GM19468 (cell line): Measurements from ENCODE around the gene PGBD1.
A peak's percentile ranks its signal among the peaks of the same experiment; 100 is the strongest.
"Not testable (repeated sequence)": the region's sequence is repeated elsewhere in the genome, so short reads cannot be mapped to it uniquely, and the experiment has no call there.

ENCODE experiments used
- ATAC-seq: cut with Tn5 transposase; IDR thresholded peaks from one replicate; pipeline ENCODE4 v1.9.1; 2021; ENCODE audit warnings: mild to moderate bottlenecking, moderate library complexity, moderate number of reproducible peaks; ENCODE audit not compliant: unreplicated experiment; ENCODE audit errors: extremely low read depth

The PGBD1 gene

DNA sequence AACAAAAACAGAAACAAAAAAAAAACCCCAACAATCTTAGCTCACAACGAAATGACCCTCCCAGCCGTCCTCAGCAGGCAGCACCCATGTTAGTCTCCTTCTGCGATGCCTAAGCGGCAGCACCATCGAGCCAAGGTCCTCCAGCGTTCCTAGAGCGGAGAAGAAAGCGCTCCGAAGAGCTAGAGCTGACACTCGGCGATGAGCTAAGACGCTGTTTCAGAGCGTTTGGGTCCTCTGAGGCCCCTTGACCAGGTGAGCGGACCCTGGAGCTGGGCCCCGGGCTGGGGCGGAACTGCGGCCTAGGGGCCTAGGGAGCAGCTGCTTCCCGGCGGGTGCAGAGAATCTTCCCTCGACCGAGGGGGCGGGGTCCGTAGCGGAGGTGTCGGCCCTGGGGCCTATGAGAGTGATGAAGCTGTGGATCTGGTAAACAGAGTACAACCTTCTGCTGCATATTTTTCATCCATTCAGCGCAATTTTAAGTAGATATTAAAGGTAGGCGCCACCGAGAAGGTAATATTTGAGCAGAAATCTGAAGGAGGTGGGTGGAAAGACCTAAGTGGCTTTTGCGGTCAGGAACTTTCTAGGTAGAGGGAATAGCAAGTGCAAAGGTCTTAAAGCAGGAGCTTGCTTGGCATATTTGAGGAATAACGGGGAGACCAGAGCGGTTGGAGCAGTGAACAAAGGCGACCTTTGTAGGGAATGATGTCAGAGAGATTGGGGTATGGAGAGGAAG is 14.2 kb upstream of the PGBD1 start, which contains the start of gene ZSCAN26:
ZSCAN26 (plus strand) TSS at position 182 of the 733 bp plus-strand sequence. CDS start 4,777 bp downstream, outside the sequence.
- ATAC-seq = peak; percentile 60

DNA sequence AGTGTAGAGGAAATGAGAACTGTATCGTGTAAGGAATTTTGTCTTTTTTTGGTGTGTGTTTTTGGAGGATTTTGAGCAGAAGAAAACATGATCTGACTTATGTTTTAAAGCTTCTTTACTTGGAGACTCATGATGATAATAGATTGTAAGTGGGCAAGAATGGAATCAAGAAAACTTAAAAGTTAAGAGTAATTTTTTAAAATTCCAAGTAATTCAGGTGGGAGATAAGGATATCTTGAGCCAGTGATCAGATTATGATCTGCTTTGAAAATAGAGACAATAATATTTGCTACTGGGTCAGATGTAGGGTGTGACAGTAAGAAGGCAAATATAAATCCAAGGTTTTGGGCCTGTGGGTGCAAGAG is 13.7 kb upstream of the PGBD1 start:
- ATAC-seq = no peak

GRCh38 chr6:28269492-28269891 is 11.9 kb upstream of the PGBD1 start:
- no peak for ATAC-seq

DNA sequence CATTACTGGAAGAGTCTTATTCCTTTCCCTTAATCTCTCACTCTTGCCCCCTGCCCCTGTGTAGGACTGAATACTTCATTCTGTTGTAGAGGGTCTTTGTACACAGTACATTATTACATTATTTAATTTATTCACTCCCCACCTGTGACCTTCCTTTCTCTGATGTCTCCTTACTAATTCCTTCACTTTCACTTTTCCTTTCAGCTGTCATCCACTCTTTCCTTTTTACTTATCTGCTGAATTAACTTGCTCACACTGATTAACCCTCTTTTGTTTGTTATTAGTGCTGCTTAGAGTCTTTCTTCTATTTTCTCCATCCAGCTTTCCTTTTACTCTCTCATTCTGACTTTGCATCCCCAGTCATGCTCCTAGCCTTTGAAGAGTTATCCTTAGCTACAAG is 6.5 kb upstream of the PGBD1 start:
- ATAC-seq = no peak

GRCh38 chr6:28277746-28278145 is 3.6 kb upstream of the PGBD1 start:
- ATAC-seq = no peak

GRCh38 chr6:28280595-28281287 is 631 bp upstream of the PGBD1 start:
- ATAC-seq = no peak

- ATAC-seq = no peak
Observed at GRCh38 chr6:28282926-28283325, 1.6 kb downstream of the PGBD1 start.

DNA sequence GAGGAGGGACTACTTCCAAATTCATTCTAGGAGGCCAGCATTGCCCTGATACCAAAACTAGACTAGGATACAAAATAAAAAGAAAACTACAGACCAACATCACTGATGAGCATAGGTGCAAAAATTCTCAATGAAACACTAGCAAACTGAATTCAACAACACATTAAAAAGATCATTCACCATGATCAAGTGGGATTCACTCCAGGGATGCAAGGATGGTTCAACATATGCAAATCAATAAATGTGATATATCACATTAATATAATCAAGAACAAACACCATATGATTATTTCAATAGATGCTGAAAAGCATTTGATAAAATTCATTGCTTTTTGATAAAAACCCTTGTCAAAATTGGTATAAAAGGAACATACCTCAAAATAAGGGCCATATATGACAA is 10.2 kb downstream of the PGBD1 start:
- ATAC-seq = no peak

DNA sequence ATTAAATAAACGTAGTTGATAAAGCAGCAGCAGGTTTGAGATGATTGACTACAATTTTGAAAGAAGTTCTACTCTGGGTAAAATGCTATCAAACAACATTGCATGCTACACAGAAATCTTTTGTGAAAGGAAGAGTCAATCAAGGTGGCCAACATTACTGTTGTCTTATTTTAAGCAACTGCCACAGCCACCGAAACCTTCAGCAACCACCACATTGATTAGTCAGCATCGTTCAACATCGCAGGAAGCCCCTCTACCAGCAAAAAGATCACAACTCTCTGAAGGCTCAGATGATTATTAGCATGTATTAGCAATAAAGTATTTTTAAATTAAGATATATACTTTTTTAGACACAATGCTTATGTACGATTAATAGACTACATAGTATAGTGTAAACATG is 14.0 kb downstream of the PGBD1 start:
- ATAC-seq = no peak

DNA sequence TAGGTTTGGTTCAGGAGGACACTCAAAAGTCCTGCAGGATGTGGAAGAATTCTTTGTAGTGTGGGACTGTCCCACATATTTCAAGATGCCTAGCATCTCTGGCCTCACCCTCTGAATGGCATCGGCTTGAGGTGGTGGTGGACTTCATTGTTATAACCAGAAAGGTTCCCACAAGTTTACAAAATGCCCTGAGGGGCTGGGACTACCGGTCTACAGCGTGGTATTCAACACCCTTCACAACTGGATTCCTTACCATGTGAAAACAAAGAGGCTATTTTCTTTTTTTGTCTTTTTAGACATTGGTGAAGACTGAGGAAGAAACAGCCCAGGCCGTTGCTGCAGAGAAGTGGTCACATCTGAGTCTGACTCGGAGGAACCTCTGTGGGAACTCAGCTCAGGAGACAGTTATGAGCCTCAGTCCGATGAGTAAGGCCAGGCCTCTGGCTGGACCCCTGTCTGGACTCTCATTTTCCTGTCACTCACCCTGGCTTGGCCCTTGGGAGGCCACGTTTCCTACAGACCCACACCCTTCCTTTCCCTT is 15.2 kb downstream of the PGBD1 start:
- no peak for ATAC-seq

- ATAC-seq = peak; percentile 75
Observed at GRCh38 chr6:28303570-28303969, 22.2 kb downstream of the PGBD1 start.

- ATAC-seq = not testable (repeated sequence)
Observed at GRCh38 chr6:28306363-28306762, 25.0 kb downstream of the PGBD1 start.

DNA sequence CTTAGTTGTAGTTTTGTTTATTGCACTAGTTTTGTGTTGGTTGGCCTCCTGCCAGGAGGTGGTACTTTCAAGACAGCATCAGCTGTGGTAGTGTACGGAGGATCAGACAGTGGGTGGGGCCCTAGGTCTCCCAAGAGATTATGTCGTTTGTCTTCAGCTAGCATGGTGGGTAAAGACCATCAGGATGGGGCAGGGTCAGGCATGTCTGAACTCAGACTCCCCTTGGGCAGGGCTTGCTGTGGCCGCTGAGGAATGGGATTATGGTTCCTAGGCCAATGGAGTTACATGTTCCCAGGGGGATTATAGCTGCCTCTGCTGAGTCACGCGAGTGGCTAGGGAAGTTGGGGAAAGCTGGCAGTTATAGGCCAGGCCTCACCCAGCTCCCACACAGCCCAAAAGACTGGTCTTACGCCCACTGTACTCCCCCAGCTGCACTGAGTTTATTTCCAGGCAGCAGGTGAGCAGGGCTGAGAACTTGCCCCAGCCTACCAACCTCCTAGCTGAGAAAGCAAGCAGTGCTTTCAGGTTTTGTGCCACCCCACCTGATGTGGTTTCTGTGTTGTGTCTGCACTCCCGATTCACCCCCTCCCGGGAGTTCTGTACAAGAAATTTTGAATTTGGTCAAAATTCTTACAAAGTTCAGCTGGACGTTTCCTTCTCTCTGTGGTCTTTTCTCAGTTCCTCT is 29.9 kb downstream of the PGBD1 start:
- ATAC-seq = no peak

- ATAC-seq = no peak
Observed at GRCh38 chr6:28312939-28313338, 31.6 kb downstream of the PGBD1 start.

GRCh38 chr6:28315628-28316027 is 34.3 kb downstream of the PGBD1 start:
- no peak for ATAC-seq

DNA sequence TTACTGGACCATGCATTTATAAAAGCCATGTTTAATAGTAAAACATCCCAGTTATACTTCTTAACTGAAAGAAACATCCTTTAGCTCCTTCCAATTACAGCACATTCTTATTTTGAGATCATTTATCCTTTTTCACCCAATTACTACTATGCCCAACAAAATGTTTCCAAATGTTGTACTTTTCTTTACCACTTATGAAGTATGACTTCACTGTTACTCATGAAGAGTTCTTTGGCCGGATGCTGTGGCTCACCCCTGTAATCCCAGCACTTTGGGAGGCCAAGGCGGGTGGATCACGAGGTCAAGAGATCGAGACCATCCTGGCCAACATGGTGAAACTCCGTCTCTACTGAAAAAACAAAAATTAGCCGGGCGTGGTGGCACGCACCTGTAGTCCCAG is 36.5 kb downstream of the PGBD1 start:
- not testable (repeated sequence) for ATAC-seq

- no peak for ATAC-seq
Observed at GRCh38 chr6:28322661-28323060, 41.3 kb downstream of the PGBD1 start.

DNA sequence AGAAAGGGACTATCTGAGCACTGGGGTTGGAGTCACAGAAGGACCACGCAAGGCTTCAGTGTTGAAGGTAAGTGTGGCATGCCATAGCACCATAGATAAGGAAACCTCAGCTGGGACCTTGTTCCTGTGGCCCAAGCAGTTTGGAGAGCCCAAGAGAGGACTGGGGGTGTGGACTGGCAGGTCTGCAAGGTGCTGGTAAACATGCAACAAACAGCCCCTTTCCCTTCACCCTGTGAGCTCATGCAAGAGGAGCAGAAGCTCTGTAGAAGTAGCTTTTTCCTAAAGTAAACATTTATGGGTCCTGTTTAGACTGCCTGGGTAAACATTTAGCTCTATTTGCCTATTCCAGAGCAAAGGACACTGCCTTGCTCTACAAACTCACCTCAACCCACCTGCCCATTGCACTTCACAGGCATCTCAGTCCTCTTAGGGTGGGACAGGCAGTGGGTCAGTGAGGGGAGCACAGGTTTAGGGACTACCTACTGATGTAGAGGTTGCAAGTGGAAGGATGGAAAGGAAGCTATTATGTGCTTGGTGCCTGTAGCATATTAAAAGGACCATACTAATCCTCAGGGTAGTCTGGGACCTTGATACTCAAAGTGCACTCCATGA is 42.5 kb downstream of the PGBD1 start:
- ATAC-seq = no peak

DNA sequence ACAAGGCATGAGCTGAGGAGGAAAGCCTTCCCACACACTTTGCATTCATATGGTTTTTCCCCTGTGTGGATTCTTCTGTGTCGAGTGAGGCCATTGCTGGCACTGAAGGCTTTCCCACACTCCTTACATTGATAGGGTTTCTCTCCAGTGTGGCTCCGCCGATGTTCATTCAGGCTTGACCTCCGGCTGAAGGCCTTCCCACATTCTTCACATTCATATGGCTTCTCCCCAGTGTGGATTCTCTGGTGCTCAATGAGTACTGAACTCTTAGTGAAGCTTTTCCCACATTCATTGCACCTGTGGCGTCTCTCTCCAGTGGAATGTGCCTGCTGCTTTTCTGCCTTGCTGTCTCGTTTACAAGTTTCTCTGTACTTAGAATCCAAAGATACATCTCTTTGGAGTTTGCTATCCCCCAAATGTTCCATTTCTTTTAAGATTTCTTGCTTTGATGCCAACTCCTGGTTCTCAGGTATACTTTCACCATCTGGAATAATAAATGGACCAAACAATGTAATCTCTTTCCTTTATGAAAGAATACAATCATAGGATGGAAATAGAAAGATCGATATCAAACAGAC is 45.1 kb downstream of the PGBD1 start:
- ATAC-seq = no peak

DNA sequence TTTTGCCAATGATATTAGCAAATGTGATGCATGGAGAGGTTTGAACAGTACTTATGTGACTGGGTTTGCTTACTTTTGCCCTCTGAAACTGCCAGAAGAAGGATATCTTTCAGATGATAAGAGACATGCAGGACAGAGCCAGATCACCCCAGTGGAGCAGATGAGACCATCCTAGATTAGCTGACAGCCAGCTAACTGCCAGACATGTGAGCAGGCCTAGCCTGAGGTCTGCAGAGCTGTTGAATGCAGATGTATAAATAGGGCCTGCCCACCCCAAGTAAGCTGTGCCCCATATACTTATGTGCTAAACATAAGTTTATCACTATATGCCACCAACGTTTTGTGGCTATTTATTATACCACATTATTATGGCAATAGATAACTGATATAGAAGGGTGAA is 48.7 kb downstream of the PGBD1 start:
- no peak for ATAC-seq
